ENCODE results near the gene MIS12. TPM values are rescaled to one million over a fixed set of nuclear protein-coding genes. Genes with fewer than 3 reads are reported as not detected.

MIS12 gene
- total RNA-seq, 4 donors from 2014 or later = 8.6 to 20.9 (median 14.3) TPM

- no peak for ATAC-seq
- Histone ChIP-seq H3K9me3 (no peaks in the 10 kb centered on the region), H3K36me3 (peaks cover 0 to 34% of the 10 kb centered on the region in 2 donors), H3K27me3 (no peaks in the 10 kb centered on the region), H3K4me3 (no peak overlapping the region), H3K27ac (no peak overlapping the region), H3K4me1 (no peaks in the 10 kb centered on the region)
- no CpG with 5 or more reads among the region's 8 CpGs for WGBS, 2 donors (ENCODE audit: low coverage in 1 of 2)
- TF ChIP-seq EP300 (IDR thresholded peaks at IDR 0.05) (no peak), POLR2AphosphoS5 (IDR thresholded peaks at IDR 0.05) (no peak), POLR2A (IDR thresholded peaks at IDR 0.05) (no peak), CTCF (IDR thresholded peaks at IDR 0.05) (no peak)
Measured at GRCh38 chr17:5539286-5539685, 52.9 kb downstream of the MIS12 start.

- 66 to 67% methylated on average over 2 of the region's 7 CpGs for WGBS, 2 donors (ENCODE audit: low coverage in 1 of 2)
- no peaks in the 10 kb centered on the region for H3K9me3 ChIP-seq
- H3K27me3 ChIP-seq = no peaks in the 10 kb centered on the region
- TF ChIP-seq EP300 (IDR thresholded peaks at IDR 0.05) (no peak), POLR2A (IDR thresholded peaks at IDR 0.05) (no peak), POLR2AphosphoS5 (IDR thresholded peaks at IDR 0.05) (no peak), CTCF (IDR thresholded peaks at IDR 0.05) (no peak)
- H3K4me1 ChIP-seq = no peaks in the 10 kb centered on the region
- no peak overlapping the region for H3K27ac ChIP-seq
- ATAC-seq = no peak
- no peak overlapping the region for H3K4me3 ChIP-seq
- peaks cover 0 to 32% of the 10 kb centered on the region in 2 donors for H3K36me3 ChIP-seq
Measured at GRCh38 chr17:5540321-5540720, 54.0 kb downstream of the MIS12 start.

Other genes starting within 250 kb of the MIS12 start
- gene RABEP1, start 204.3 kb upstream of the MIS12 start, total RNA-seq = 10 to 100 TPM; 47.4 to 63.4 (median 61.3) TPM
- 10 to 100 TPM; 50.1 to 71.0 (median 56.4) TPM for gene NUP88, start 66.9 kb upstream of the MIS12 start, total RNA-seq
- 10 to 100 TPM; 22.7 to 46.9 (median 43.8) TPM for gene RPAIN, start 66.4 kb upstream of the MIS12 start, total RNA-seq
- 100 to 1,000 TPM in 3 of 4 donors, 10 to 100 TPM in 1; 84.4 to 111 (median 108) TPM for gene C1QBP, start 47.4 kb upstream of the MIS12 start, total RNA-seq
- gene DHX33, start 17.6 kb upstream of the MIS12 start, total RNA-seq = 10 to 100 TPM in 3 of 4 donors, 1 to 10 TPM in 1; 7.2 to 13.7 (median 11.3) TPM
- 10 to 100 TPM; 23.8 to 48.5 (median 26.2) TPM for gene DERL2, start 388 bp upstream of the MIS12 start, total RNA-seq
- gene NLRP1, start 97.9 kb downstream of the MIS12 start, total RNA-seq = 10 to 100 TPM in 3 of 4 donors, 1 to 10 TPM in 1; 8.2 to 26.0 (median 19.6) TPM

All from gastroesophageal sphincter (tissue), 4 donors.